HepG2 (cell line): ENCODE measurements around the gene AGAP1. TPM values are rescaled to one million over a fixed set of nuclear protein-coding genes. Genes with fewer than 3 reads are reported as not detected.

Source experiments
- CEBPG ChIP-seq: IDR thresholded peaks from 2 replicates; pipeline ENCODE4 v1.6.1; 2016
- CHCHD3 ChIP-seq: sonication (generic); formaldehyde crosslinking; IDR thresholded peaks from 2 replicates; pipeline ENCODE4 v1.8.0; 2022; ENCODE audit warnings: mild to moderate bottlenecking, missing genetic modification reagents, moderate library complexity
- DZIP1 ChIP-seq: sonication (generic); formaldehyde crosslinking; IDR thresholded peaks from 2 replicates; pipeline ENCODE4 v1.5.0; 2020; ENCODE audit warnings: mild to moderate bottlenecking, missing genetic modification reagents
- HDAC6 ChIP-seq: fragments of 200-600 bp; sonication (generic); IDR thresholded peaks from 2 replicates; pipeline ENCODE4 v1.7.0; 2017; ENCODE audit warnings: mild to moderate bottlenecking, antibody characterized with exemption, low read length, low read depth
- HOXA3 ChIP-seq: sonication (generic); formaldehyde crosslinking; IDR thresholded peaks from 2 replicates; pipeline ENCODE4 v1.5.0; 2020; ENCODE audit warnings: missing genetic modification reagents
- KDM6A ChIP-seq: IDR thresholded peaks from 2 replicates; pipeline ENCODE4 v1.6.1; 2016; ENCODE audit warnings: low read depth
- MBD4 ChIP-seq: IDR thresholded peaks from 2 replicates; pipeline ENCODE4 v1.6.1; 2012; ENCODE audit warnings: low read length, inconsistent platforms, borderline replicate concordance
- MED13 ChIP-seq: sonication (generic); formaldehyde crosslinking; IDR thresholded peaks from 2 replicates; pipeline ENCODE4 v1.5.0; 2020; ENCODE audit warnings: missing genetic modification reagents
- NAIF1 ChIP-seq: sonication (generic); formaldehyde crosslinking; IDR thresholded peaks from 2 replicates; pipeline ENCODE4 v1.5.0; 2020; ENCODE audit warnings: mild to moderate bottlenecking, missing genetic modification reagents, borderline replicate concordance
- RERE ChIP-seq: IDR thresholded peaks from 2 replicates; pipeline ENCODE4 v1.6.1; 2016; ENCODE audit warnings: low read depth, missing genetic modification reagents, missing compliant biosample characterization
- USF2 ChIP-seq, 2 experiments: sonication (generic) in 1 of 2; formaldehyde crosslinking in 1 of 2; IDR thresholded peaks; 2 replicates each; pipeline versions ENCODE4 v1.5.1 to v1.6.1; 2011 to 2020; ENCODE audit warnings: borderline replicate concordance in 1 of 2, low read depth in 1 of 2, low read length in 1 of 2, mild to moderate bottlenecking in 1 of 2, missing genetic modification reagents in 1 of 2, moderate library complexity in 1 of 2
- ZNF260 ChIP-seq: sonication (generic); formaldehyde crosslinking; IDR thresholded peaks from 2 replicates; pipeline ENCODE4 v1.4.0; 2020; ENCODE audit warnings: missing genetic modification reagents, low read depth, mild to moderate bottlenecking, borderline replicate concordance
- ZNF280D ChIP-seq: sonication (generic); formaldehyde crosslinking; IDR thresholded peaks from 2 replicates; pipeline ENCODE4 v1.5.1; 2020; ENCODE audit warnings: mild to moderate bottlenecking, missing genetic modification reagents
- polyA plus RNA-seq, 8 experiments: library from polyadenylated mRNA; depleted of rRNA in 3 of 8; stranded (reverse) in 7 of 8; unstranded in 1 of 8; fragments of >200 nt; fragmentation: Illumina TruSeq in 4 of 8; extraction: Trizol in 4 of 8; gene quantifications; 2 replicates each; pipeline versions ENCODE4 v1.2.1 to v1.2.3, GENCODE V29; 2011 to 2016; ENCODE audit warnings: low read depth in 4 of 8, missing spikeins in 1 of 8, mixed read lengths in 1 of 8; ENCODE audit not compliant: insufficient read depth in 1 of 8
- total RNA-seq, 5 experiments: library from RNA; depleted of rRNA; stranded (reverse); fragments of >200 nt; fragmentation: Illumina TruSeq; extraction: Trizol; gene quantifications; 2 replicates each; pipeline ENCODE4 v1.2.3, GENCODE V29; 2016; ENCODE audit warnings: low read depth in 1 of 5

AGAP1 gene
- total and polyA plus RNA-seq, 2 of the 13 experiments (the other 11 are each of a cell fraction or from before 2014, with no cell fraction given), result 21.2 to 32.7 TPM

GRCh38 chr2:235577404-235578330 is 83.8 kb downstream of the AGAP1 start (continued):
- TF ChIP-seq ZNF280D (peak; percentile 21; the same call in 1 of the 2 replicates), USF2 (IDR thresholded peaks at IDR 0.05; ENCODE audit: low read depth, low read length) (no peak), USF2 (CRISPR knock-in tag; IDR thresholded peaks at IDR 0.05; ENCODE audit: borderline replicate concordance) (no peak), NAIF1 (peak; percentile 98), RERE (CRISPR knock-in tag) (no peak), CHCHD3 (CRISPR knock-in tag) (no peak; the same call in 1 of the 2 replicates), HOXA3 (CRISPR knock-in tag) (peak; percentile 75; the same call in 1 of the 2 replicates), HDAC6 (no peak), CEBPG (CRISPR knock-in tag) (peak; percentile 67), KDM6A (CRISPR knock-in tag) (no peak), DZIP1 (CRISPR knock-in tag) (no peak), MBD4 (no peak), MED13 (CRISPR knock-in tag) (no peak), ZNF260 (CRISPR knock-in tag) (no peak)
